H9 (cell line): ENCODE measurements around the gene SAMD15. TPM values are rescaled to one million over a fixed set of nuclear protein-coding genes. Genes with fewer than 3 reads are reported as not detected.
A peak's percentile ranks its signal among the peaks of the same experiment; 100 is the strongest.

Experiments
- DNase-seq: peaks from one replicate; pipeline ENCODE4 v3.0.0-alpha.2; 2017
- H2AFZ ChIP-seq: one replicate; pipeline ENCODE4 v1.6.1; 2013; ENCODE audit warnings: mild to moderate bottlenecking, low read length, control low read depth, moderate library complexity
- H2AK5ac ChIP-seq: 2 replicates; pipeline ENCODE4 v1.6.1; 2013; ENCODE audit warnings: low read length, control low read depth, mixed read lengths; ENCODE audit not compliant: insufficient read length
- H2BK120ac ChIP-seq: one replicate; pipeline ENCODE4 v1.6.1; 2013; ENCODE audit warnings: low read depth, mild to moderate bottlenecking, low read length, control low read depth, inconsistent platforms; ENCODE audit not compliant: poor library complexity, severe bottlenecking
- H2BK12ac ChIP-seq: 2 replicates; pipeline ENCODE4 v1.6.1; 2013; ENCODE audit warnings: low read length, control low read depth, mixed read lengths, low read depth; ENCODE audit not compliant: insufficient read length
- H2BK15ac ChIP-seq: 2 replicates; pipeline ENCODE4 v1.6.1; 2013; ENCODE audit warnings: low read depth, low read length, control low read depth
- H2BK20ac ChIP-seq: one replicate; pipeline ENCODE4 v1.6.1; 2013; ENCODE audit warnings: low read depth, mild to moderate bottlenecking, low read length, control low read depth, inconsistent platforms; ENCODE audit not compliant: poor library complexity, severe bottlenecking
- H2BK5ac ChIP-seq: 2 replicates; pipeline ENCODE4 v1.6.1; 2013; ENCODE audit warnings: low read length, control low read depth, mixed read lengths; ENCODE audit not compliant: insufficient read length
- H3K14ac ChIP-seq: 2 replicates; pipeline ENCODE4 v1.6.1; 2013; ENCODE audit warnings: low read length, control low read depth; ENCODE audit not compliant: insufficient read depth
- H3K18ac ChIP-seq: 2 replicates; pipeline ENCODE4 v1.6.1; 2013; ENCODE audit warnings: low read depth, mild to moderate bottlenecking, mixed read lengths, low read length, control low read depth; ENCODE audit not compliant: insufficient read length
- H3K23ac ChIP-seq: 2 replicates; pipeline ENCODE4 v1.6.1; 2013; ENCODE audit warnings: low read length, control low read depth, mixed read lengths, low read depth; ENCODE audit not compliant: insufficient read length
- H3K23me2 ChIP-seq: 2 replicates; pipeline ENCODE4 v1.6.1; 2013; ENCODE audit warnings: low read depth, mild to moderate bottlenecking, mixed read lengths, low read length, control low read depth; ENCODE audit not compliant: insufficient read length, poor library complexity, severe bottlenecking
- H3K27ac ChIP-seq: 2 replicates; pipeline ENCODE4 v1.5.1; 2013; ENCODE audit warnings: low read length, control low read depth, mixed read lengths, low read depth; ENCODE audit not compliant: insufficient read length
- H3K27me3 ChIP-seq: 2 replicates; pipeline ENCODE4 v1.6.1; 2013; ENCODE audit warnings: low read length, control low read depth, inconsistent platforms; ENCODE audit not compliant: insufficient read depth
- H3K4ac ChIP-seq: 2 replicates; pipeline ENCODE4 v1.6.1; 2013; ENCODE audit warnings: low read depth, mild to moderate bottlenecking, control low read depth, inconsistent platforms, low read length, moderate library complexity
- H3K4me1 ChIP-seq: 2 replicates; pipeline ENCODE4 v1.6.1; 2013; ENCODE audit warnings: low read length, control low read depth, inconsistent platforms; ENCODE audit not compliant: insufficient read depth
- H3K4me2 ChIP-seq: 2 replicates; pipeline ENCODE4 v1.6.1; 2013; ENCODE audit warnings: low read length, control low read depth, mixed read lengths; ENCODE audit not compliant: insufficient read length, insufficient read depth
- H3K56ac ChIP-seq: 2 replicates; pipeline ENCODE4 v1.6.1; 2013; ENCODE audit warnings: low read depth, mild to moderate bottlenecking, mixed read lengths, low read length, control low read depth; ENCODE audit not compliant: insufficient read length
- H3K79me1 ChIP-seq: 2 replicates; pipeline ENCODE4 v1.6.1; 2013; ENCODE audit warnings: low read depth, mild to moderate bottlenecking, moderate library complexity, low read length, control low read depth, inconsistent platforms; ENCODE audit not compliant: insufficient read depth, poor library complexity, severe bottlenecking
- H3K79me2 ChIP-seq: 2 replicates; pipeline ENCODE4 v1.6.1; 2013; ENCODE audit warnings: low read length, control low read depth, inconsistent platforms; ENCODE audit not compliant: insufficient read depth
- H3K9ac ChIP-seq: 2 replicates; pipeline ENCODE4 v1.6.1; 2013; ENCODE audit warnings: low read length, control low read depth, mixed read lengths; ENCODE audit not compliant: insufficient read length; ENCODE audit errors: extremely low read depth
- H3K9me3 ChIP-seq: one replicate; pipeline ENCODE4 v1.6.1; 2013; ENCODE audit warnings: low read depth, low read length, inconsistent platforms; ENCODE audit not compliant: control insufficient read depth
- H3T11ph ChIP-seq: one replicate; pipeline ENCODE4 v1.6.1; 2013; ENCODE audit warnings: mild to moderate bottlenecking, low read length, control low read depth, inconsistent platforms
- H4K20me1 ChIP-seq: one replicate; pipeline ENCODE4 v1.6.1; 2013; ENCODE audit not compliant: control insufficient read depth, insufficient read length, insufficient read depth
- H4K5ac ChIP-seq: 2 replicates; pipeline ENCODE4 v1.6.1; 2013; ENCODE audit warnings: low read depth, mild to moderate bottlenecking, mixed read lengths, low read length, control low read depth; ENCODE audit not compliant: insufficient read length
- H4K8ac ChIP-seq: replicated peaks from 2 replicates; pipeline ENCODE4 v1.6.1; 2013; ENCODE audit warnings: low read length, control low read depth, mixed read lengths, low read depth; ENCODE audit not compliant: insufficient read length
- H4K91ac ChIP-seq: 2 replicates; pipeline ENCODE4 v1.6.1; 2013; ENCODE audit warnings: low read depth, mild to moderate bottlenecking, moderate library complexity, mixed read lengths, low read length, control low read depth; ENCODE audit not compliant: insufficient read length
- H3K27ac Mint-ChIP-seq, 3 experiments: 2 replicates in 2 of 3; 3 replicates in 1 of 3; pipeline ENCODE4 v1.8.0; 2020 to 2021; ENCODE audit warnings: mixed read lengths in 3 of 3, mild to moderate bottlenecking in 1 of 3, moderate library complexity in 1 of 3
- H3K27me3 Mint-ChIP-seq: 2 replicates; pipeline ENCODE4 v1.8.0; 2021; ENCODE audit warnings: low read depth, mild to moderate bottlenecking, moderate library complexity, mixed read lengths
- H3K36me3 Mint-ChIP-seq, 3 experiments: 2 replicates in 2 of 3; 3 replicates in 1 of 3; pipeline ENCODE4 v1.8.0; 2020 to 2021; ENCODE audit warnings: low read depth in 3 of 3, mixed read lengths in 3 of 3; ENCODE audit not compliant: insufficient read depth in 1 of 3
- H3K4me1 Mint-ChIP-seq, 2 experiments: 2 replicates each; pipeline ENCODE4 v1.8.0; 2020; ENCODE audit warnings: mixed read lengths in 2 of 2
- H3K4me3 Mint-ChIP-seq, 2 experiments: 2 replicates in 1 of 2; 3 replicates in 1 of 2; pipeline ENCODE4 v1.8.0; 2020 to 2021; ENCODE audit warnings: mild to moderate bottlenecking in 2 of 2, mixed read lengths in 2 of 2, moderate library complexity in 1 of 2
- H3K9me3 Mint-ChIP-seq, 2 experiments: 2 replicates in 1 of 2; 3 replicates in 1 of 2; pipeline ENCODE4 v1.8.0; 2020; ENCODE audit warnings: mild to moderate bottlenecking in 2 of 2, mixed read lengths in 2 of 2, moderate library complexity in 1 of 2
- CTCF ChIP-seq: fragments of 200-600 bp; sonication (generic); conservative IDR thresholded peaks from 3 replicates; pipeline ENCODE4 v1.8.0; 2021; ENCODE audit warnings: antibody characterized with exemption, mild to moderate bottlenecking
- WGBS: extraction: QIAGEN DNeasy Blood & Tissue Kit; methylation state at CpG from one replicate; pipeline ENCODE4 v1.1.7; 2013; ENCODE audit warnings: missing lambda C conversion rate, low lambda C conversion rate, mixed read lengths; ENCODE audit not compliant: insufficient read length; ENCODE audit errors: extremely low coverage; 5-methylcytosine and 5-hydroxymethylcytosine counted together
- total RNA-seq: library from RNA; stranded (reverse); gene quantifications from 2 replicates; pipeline ENCODE4 v1.2.1, GENCODE V29; 2021

The SAMD15 gene
- total RNA-seq, 1 experiment from 2014 or later = 1.1 TPM

GRCh38 chr14:77369285-77369684 lies 7.9 kb upstream of the SAMD15 start:
- Histone ChIP-seq H3K14ac (no peak overlapping the region), H3K27ac (no peak overlapping the region)
- peak overlapping the region in 2 of 3 experiments; percentile 23 to 54; a peak in 2 of 7 replicates for H3K27ac Mint-ChIP-seq

More at GRCh38 chr14:77369285-77369684, 7.9 kb upstream of the SAMD15 start:
- Histone ChIP-seq H3K18ac (no peak overlapping the region), H3K9ac (no peak overlapping the region), H4K8ac (no peak overlapping the region), H3K27me3 (no peaks in the 10 kb centered on the region), H2BK20ac (no peak overlapping the region), H3K56ac (no peak overlapping the region), H3K9me3 (no peaks in the 10 kb centered on the region), H3K79me1 (no peaks in the 10 kb centered on the region), H2BK120ac (no peak overlapping the region), H4K20me1 (no peaks in the 10 kb centered on the region), H4K91ac (no peak overlapping the region), H2AFZ (no peak overlapping the region), H3K79me2 (no peaks in the 10 kb centered on the region), H3K23me2 (no peaks in the 10 kb centered on the region), H2BK15ac (no peak overlapping the region), H3K4me1 (no peaks in the 10 kb centered on the region), H2AK5ac (no peak overlapping the region), H2BK5ac (no peak overlapping the region), H3K4me2 (no peak overlapping the region), H2BK12ac (no peak overlapping the region), H4K5ac (no peak overlapping the region), H3K4ac (no peak overlapping the region), H3T11ph (no peak overlapping the region), H3K23ac (no peak overlapping the region)
- no CpG with 5 or more reads among the region's 1 CpG for WGBS
- no peak for TF ChIP-seq CTCF
- Mint-ChIP-seq H3K27me3 (no peaks in the 10 kb centered on the region), H3K36me3 (no peaks in the 10 kb centered on the region), H3K4me3 (no peak overlapping the region), H3K4me1 (peaks cover 0 to 5% of the 10 kb centered on the region in 2 experiments; a peak in 1 of 4 replicates), H3K9me3 (no peaks in the 10 kb centered on the region)
- no peak for DNase-seq
